CD4-positive, alpha-beta T cell treated with Interleukin-6 at 100 ng/mL for 8 hours (primary cell): ENCODE measurements around the gene CAPN12.

Source experiments
- DNase-seq: peaks from one replicate; pipeline ENCODE4 v3.0.0-alpha.2; 2020; ENCODE audit warnings: mixed read lengths, low spot score

The CAPN12 gene

DNA sequence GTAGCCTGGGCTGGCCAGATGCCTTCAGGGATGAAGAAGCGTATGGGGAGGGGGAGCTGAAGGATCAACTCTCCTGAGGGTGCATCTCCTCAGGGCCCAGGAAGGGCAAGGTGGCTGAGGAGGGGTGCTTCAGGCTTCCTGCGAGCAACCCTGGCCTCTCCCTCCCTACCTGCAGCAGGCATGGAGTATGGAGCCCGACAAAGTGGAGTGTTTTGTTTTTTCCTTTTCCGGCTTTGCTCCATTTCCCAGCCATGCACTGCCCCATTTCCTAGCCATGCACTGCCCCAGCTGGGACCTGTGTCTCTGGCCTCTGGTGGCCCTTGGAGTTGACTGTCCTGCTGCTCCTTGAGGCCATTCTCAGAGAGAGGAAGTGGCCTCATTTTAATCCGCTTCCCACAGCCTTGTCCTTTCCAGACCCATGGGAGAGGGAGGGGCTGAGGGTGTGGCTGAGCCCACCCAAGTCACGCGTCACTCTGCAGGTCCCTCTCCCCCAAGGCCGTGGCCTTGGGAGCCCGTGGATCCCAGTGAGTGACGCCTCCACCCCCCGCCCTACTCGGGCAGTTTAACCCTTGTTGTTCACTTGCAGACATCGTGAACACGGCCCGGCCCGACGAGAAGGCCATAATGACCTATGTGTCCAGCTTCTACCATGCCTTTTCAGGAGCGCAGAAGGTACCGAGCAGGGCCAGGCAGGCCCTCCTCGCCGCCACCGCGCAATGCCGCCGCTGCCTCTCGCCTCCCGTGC, 34.4 kb downstream of the CAPN12 start:
- DNase-seq: no peak

DNA sequence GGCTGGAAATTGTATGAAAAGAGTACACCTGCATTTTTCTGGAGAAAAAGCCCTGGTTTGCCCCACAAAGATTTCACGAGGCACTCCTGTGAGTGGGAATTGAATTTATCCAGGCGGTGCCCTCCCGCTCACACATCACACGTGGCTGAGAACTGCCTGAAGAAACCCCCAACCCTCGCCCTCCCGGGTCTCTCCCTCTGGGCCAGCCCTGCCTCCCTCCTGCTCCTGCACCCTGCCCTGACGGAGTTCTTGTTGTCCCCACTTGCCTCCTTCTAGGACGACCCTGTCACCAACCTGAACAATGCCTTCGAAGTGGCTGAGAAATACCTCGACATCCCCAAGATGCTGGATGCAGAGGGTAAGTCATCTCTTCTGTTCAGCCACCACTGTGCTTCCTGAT, 35.2 kb downstream of the CAPN12 start:
- DNase-seq: no peak

DNA sequence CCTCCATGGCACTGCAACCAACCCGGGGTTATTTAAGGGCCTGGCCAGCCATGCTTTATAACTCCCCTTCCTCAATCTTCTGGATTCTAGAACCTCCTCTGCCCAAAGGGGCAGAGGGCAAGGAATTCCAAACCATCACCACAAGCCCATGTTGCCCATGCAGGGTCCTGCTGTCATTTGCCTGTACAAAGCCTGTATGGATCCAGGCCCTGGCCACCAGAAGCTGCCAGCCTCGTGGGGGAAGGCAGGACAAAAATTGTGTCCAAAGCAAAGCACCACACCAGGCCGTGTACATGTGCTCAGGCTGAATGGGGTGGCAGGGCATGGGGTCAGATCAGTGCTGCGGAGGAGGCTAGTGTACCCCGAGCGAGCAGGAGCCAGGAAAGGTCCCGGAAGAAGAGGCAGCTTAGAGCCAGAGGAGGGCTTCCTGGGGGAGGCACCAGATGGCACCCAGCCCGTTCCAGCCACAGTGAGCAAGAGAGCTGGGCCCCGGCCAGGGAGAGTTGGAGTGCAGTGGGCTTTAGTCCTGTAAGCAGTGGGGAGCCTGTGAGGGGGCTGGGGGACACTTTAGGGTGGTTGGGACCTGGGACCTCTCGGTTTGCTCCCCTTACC, 35.8 kb downstream of the CAPN12 start:
- no peak for DNase-seq

DNA sequence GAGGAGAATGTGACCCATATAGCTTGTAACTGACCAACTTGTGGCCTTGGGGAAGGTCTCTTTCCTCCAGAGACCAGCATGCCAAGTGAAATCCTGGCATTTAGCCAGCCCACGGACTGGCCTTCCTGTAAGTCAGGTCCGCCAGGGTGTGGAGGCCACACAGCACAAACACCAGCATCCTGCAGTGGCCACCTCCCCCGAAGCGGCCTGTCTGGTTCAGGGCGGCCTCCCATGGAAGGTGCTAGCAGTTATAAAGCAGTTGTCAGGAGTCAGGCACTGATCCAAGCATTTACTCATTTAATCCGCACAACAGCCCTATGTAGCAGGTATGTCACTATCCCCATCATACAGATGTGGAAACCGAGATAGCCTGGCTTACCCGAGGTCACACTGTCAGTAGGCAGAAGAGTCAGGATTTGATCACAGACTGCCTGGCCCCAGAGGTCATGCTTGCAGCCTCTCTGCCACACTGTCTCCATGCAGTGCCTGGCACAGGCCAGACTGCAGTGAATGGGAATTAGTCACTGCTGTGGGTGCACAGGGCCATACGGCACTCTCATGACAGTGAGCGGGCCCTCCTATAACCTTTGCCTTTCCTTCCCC, 36.7 kb downstream of the CAPN12 start:
- DNase-seq: no peak

DNA sequence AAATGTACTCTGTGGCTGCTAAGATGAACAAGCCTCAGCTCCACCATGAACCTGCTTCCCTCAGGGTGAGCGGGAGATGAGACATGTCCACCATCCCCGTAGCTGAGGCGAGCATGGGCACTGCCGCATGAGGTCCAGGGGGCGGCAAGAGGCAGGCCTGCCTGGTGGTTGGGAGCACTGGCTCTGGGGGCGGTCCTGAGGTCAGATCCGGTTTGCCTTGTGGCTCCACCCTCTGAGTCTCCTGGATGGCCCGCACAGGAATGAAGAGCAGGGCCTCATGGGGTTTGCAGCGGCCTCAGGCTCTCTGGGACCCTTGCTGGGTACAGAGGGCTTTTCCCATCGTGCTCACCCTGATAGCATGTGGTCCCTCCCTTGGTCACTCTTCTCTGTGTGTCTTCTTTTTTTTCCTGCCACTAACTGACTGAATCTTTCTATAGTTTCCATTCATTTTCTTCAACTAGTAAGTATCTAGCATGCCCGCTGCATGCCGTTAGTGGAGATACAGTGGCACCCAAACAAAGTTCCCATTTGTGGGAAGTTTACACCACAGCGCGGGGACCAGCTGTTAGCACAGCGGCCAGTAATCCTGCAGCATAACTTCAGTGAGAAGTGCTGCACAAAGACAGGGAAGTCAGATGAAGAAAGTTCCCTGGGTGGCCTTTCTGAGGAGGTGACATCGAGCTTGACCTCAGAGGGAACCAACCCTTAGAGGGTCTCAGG, 37.3 kb downstream of the CAPN12 start:
- no peak for DNase-seq

DNA sequence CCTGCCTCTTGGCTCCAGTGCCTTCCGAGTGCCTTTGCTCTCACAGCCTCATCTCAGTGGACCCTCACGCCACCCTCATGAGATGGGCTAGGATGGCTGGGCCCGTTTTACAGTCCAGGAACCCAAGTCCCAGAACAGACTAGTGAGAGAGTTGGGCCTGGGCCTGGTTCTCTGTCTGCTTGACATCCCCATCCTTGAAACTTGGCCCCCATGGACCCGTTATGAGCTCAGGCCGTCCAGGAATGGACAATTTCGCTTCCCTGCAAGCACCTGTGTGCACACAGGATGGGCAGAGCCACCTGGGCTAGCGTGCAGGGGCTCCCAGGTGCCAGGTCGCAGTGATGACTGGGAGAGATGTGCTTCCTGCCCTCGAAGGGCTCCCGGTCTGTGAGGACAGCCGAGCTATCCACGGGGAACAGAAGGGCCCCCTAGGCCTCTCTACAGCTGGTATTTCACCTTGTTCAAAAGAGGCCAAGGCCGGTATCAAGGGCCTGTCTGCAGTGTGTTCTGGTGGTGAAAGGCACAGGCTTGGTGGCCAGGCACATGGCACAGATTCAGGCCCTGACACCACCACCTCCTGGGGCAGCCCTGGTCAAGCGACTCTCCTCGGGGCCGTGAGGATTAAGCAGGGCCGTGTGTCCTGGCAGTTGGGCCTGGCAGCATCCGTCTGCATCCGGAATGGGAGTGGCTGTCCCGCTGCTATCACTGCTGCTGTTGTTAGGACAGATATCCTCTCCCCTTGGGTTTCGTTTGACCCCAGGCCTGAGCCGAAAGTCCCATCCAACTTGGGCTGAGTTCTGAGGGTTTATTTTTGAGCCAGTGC, 38.9 kb downstream of the CAPN12 start:
- DNase-seq: no peak

DNA sequence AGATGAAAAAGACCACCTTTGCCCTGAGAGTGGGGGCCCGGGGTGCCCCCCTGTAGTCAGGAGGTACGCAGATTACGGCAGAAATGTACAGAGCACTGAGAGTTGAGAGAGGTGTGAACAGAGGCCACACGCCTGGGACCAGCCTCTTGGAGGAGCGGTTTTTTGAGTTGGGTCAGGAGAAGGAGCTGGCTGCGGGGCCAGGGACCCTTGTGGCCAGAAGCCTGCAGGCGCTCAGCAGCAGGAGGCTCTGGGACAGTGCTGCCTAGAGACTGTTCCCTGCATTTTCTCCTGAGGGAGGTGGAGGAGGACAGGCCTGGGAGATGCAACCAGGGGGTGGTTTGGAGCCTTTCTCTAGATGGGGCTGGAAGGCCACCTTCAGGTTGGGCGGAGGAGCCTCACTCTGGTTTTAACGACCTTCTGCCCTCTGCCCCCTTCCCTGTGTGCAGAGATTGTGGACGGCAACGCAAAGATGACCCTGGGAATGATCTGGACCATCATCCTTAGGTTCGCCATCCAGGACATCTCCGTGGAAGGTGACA, 39.7 kb downstream of the CAPN12 start:
- no peak for DNase-seq

DNA sequence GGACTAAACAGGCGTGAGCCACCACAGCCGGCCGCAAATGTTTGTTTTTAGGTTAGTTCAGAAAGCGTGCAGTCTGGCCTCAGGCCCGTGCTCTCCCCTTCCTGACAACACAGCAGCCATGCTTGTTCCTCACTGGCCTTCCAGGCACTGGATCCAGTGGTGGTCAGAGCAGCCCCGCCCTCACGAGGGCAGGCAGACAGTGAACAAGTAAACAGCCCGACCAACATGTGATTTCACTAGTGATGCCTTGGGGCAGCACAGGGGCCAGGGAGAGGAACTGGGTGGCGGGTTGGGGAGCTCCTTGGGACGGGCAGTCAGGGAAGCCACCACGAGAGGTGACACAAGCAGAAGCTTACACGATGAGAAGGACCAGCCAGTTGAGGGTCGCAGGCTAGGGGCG, 40.8 kb downstream of the CAPN12 start:
- DNase-seq: no peak

DNA sequence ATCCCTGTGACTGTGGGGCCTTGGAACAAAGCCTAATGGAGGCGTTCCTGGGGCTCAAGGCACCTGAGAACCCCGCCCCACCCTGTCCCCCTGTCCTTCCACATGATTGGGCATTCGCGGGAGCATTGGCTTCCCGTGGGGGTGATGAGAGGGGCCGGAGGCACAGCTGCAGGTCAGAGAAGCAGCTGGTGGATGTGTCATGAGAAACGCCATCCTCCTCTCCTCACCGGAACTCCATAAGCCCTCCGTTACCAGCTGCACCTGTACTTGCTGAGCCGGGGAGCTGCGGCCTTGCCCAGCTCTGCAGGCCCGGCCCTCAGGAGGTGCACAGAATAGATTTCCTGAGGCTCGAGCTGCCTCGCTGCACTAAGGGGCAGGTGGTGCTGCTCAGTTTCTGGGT, 42.0 kb downstream of the CAPN12 start:
- no peak for DNase-seq

DNA sequence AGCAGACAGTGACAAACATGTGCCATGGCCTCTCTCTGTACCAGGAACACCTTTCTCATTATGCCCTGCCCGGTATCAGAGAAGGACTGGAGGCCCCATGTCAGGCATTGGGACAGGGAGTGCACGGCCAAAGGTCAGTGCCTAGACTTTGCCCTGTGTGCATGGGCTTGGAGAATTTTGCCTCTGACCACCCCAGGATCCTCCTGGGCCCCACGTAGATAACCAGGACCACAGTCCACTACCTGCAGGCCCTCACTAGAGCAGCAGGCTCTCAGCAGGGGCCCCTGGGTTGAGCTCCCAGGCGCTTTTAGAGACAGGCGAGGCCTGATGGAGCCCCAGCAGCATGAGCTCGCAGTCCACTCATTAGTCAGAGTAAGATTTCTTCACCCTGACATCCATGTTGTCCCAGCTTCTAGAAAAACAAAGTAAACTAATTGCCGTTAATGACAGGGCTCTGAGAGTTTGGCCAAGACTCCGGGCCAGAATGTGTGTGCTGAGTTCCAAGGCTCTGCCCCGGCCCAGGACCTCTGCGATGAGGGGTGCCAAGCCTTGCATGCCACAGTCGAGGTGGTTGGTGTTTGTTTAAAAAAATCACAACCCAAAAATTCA, 42.7 kb downstream of the CAPN12 start:
- no peak for DNase-seq

DNA sequence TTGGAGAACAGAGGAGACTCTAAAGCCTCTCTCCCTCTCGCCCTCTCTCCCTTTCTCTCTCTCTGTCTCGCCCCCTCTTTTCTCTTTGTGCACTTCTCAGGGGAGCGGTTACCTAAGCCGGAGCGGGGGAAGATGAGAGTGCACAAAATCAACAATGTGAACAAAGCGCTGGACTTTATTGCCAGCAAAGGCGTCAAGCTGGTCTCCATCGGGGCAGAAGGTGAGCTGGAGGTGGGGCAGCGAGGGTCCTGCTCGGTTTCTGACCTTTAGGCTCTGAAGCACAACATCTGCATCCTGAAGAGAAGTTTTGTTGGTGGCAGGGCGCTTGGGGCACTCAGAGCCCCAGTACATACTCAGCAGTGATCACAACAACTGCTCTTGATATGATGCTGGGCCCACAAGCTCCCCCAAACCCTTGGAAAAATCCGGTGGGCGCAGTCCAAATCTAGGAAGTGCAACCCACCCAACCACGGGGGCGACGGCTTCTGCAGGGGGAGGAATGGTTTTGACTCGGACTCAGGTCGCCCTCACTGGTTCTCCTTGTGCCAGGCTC, 43.3 kb downstream of the CAPN12 start:
- DNase-seq: no peak

DNA sequence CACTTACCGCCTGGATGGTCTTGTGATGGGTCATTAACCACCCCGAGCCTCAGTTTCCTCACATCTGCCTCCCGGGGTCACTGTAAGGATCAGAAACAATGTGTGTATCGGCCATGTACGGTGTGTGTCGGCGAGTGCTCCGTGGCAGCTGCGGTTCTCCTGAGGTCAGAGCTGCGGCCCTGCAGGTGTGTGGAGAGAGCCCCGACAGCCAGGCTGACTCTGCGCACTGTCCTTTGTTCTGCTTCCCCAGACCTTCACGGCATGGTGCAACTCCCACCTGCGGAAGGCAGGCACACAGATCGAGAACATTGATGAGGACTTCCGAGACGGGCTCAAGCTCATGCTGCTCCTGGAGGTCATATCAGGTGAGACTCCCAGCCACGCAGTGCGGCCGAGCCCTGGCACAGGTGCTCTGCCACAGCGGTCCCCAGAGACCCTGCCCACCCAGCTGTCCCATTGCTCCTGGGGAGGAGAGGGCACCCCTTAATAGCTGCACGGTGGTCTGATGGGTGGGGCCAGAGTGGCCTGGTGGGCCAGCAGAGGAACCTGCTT, 43.8 kb downstream of the CAPN12 start:
- DNase-seq: no peak

DNA sequence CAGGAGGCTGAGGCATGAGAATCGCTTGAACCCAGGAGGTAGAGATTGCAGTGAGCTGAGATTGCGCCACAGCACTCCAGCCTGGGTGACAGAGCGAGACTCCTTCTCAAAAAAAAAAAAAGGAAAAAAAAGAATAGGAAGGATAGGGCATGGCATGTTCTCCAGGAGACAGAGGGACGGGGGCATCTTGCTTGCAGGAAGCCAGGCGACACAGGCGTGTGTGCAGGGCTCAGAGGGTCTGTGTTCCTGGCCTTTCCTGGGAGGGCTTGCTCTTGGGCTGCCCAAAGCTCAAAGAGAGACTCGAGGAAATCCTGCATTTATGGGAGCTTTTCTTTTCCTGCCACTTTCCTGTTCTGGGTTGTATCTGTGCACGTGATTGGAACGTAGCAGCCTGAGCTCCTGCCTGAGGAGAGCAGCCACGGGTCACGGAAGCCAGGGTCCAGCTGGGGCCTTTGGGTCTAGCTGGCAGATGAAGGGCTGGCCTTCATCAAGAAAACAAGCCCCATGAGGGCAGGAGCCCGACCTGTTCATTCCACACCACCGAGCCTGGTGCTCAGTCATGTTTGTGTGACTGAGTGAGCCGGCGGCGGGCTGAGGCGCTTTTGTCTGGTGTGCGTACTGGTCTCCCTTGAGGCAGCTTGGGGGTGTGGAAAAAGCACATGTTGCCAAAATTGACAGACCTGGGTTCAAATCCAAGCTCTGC, 44.5 kb downstream of the CAPN12 start:
- no peak for DNase-seq

DNA sequence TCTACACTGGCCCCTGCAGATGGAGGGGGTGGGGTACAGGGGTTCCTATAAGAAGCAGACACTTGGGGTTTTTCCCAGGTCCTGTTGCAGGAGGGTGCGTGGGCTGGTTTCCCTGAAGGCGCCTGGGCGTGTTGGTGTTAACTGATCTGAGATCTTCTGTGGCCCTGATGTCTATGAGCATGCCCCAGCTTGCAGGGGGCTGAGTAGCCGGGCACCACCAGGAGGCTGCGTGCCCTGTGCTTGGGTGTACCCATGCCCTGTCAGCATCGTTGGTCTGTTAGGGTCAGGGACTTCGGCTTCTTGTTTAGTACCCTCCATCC, 45.3 kb downstream of the CAPN12 start:
- no peak for DNase-seq

DNA sequence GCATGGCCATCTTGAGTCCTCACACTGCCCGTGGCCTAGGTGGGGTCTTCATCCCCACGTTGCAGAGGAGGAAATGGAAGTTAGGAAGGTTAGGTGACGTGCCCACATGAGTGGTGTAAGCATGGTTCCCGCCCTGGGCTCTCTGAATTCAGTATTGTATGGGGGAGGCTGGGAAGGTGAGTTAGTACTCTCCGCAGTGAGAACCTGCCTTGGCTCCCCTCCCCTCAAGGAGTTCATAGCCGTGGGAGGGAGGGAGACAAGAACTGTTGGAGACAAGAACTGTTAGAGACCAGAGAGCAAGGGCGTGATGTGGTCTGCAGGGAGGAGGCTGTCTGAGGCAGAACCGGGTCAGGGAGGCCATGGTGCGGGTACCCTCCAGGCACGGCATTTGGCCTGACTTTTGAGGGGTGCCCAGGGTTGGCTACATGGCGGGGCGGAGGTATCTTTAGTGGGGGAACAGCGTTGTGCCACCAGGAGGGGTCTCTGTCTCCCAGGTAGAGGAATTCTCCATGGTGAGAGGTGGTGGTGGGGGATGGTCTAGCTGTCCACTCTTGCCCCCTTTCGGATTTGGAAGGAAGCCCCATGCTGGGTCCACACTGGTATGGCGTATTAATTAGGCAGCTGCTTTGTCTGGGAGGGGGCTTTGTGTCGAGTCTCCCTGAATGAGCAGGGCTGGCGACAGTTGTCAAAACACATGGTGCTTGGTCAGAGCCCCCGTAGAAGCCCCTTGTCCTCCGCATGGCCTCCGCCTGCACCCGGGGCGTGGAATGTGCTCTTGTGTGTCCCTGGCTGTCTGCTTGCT, 45.8 kb downstream of the CAPN12 start:
- DNase-seq: no peak

DNA sequence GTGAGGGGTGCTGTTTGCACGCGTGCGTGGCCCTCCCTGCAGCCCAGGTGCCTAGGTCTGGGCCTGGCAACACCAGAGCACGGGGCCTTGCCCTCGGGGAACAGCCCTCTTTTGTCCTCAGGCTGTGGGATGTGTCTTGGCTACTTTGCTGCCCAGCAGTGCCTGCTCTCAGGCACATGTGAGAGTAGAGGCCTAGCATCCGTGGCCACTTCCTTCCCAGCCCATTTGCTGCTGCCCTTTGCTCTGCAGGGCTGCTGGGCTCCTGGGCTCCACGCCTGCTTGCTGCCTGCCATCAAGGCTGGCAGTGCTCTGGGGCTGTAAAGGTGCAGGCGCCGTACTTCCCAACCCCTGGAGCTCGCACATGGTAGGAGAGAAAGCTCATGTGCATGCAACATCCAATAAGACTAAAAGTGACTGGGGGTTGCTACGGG, 46.6 kb downstream of the CAPN12 start:
- no peak for DNase-seq

DNA sequence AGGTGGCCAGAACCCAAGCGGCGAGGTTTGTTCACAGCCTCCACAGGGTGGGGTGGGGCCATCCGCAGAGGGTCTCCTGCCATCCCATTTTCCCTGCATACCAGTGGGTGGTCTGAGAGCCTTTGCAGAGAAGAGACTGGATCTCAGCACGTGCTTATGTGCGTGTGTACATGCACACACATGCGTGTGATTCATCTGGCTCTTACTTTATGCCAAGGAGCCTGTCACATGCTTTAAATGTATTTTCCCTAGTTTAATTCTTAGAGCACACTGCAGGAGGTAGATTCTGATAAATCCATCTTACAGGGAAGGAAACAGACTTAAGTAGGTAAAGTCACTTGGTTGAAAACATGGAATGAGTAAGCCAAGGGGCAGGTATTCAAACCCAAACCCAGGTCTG, 47.1 kb downstream of the CAPN12 start:
- no peak for DNase-seq

DNA sequence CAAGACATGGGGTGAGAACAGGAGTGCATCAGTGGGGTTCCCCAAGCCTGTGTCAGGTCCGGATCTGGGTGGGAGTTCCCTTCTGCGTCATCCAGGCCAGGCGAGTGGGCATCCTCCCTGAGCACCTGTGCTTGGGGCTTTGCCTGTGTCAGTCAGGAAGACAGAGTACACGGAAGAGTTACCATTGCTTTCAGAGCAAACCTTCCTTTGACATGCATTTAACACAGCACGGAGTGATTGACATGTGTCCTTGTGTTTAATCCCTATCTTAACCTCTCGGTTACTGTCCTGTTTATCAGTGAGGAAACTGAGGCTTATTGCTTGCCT, 47.6 kb downstream of the CAPN12 start:
- no peak for DNase-seq
